Stomach (tissue), 4 donors: ENCODE data around the gene KCNK10.

Experiments
- POLR2A ChIP-seq, 4 donors: fragments of 450-650 bp; IDR thresholded peaks; one replicate each; pipeline ENCODE4 v1.6.1; 2016; ENCODE audit warnings: antibody characterized with exemption in 4 of 4, control low read depth in 2 of 4, mild to moderate bottlenecking in 1 of 4, moderate library complexity in 1 of 4
- TF ChIP-seq, protein P1 (sequence below), 7 experiments: fragments of 450-650 bp in 4 of 7; fragments of 200-600 bp in 3 of 7; sonication (generic) in 3 of 7; IDR thresholded peaks; one replicate each; pipeline ENCODE4 v1.5.1; 2016 to 2019; ENCODE audit warnings: antibody characterized with exemption in 7 of 7, control low read depth in 2 of 7, mild to moderate bottlenecking in 1 of 7

DNA sequence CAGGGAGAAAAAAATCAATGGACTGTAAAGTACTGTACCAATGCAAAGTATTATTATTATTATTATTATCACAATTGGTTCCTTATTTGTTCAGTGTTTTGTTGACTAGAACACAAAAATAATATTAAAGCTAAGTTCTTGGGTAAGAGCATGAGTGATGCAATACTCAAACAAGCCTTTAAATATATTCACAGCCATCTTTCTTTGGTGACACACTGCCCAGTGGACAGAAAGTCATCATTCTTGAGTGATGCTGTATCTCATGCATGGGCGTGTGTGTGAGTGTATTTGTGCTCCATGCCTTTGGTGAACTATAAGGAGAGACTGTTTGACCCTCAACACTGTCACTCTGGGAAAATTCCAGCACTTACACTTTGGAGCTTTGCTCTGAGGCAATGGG is 93.6 kb downstream of the KCNK10 start:
- TF ChIP-seq, protein P1, sequence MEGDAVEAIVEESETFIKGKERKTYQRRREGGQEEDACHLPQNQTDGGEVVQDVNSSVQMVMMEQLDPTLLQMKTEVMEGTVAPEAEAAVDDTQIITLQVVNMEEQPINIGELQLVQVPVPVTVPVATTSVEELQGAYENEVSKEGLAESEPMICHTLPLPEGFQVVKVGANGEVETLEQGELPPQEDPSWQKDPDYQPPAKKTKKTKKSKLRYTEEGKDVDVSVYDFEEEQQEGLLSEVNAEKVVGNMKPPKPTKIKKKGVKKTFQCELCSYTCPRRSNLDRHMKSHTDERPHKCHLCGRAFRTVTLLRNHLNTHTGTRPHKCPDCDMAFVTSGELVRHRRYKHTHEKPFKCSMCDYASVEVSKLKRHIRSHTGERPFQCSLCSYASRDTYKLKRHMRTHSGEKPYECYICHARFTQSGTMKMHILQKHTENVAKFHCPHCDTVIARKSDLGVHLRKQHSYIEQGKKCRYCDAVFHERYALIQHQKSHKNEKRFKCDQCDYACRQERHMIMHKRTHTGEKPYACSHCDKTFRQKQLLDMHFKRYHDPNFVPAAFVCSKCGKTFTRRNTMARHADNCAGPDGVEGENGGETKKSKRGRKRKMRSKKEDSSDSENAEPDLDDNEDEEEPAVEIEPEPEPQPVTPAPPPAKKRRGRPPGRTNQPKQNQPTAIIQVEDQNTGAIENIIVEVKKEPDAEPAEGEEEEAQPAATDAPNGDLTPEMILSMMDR (IDR thresholded peaks at IDR 0.05) = no peak
- TF ChIP-seq POLR2A (IDR thresholded peaks at IDR 0.05) = no peak
